Measurements from ENCODE around the gene SLC48A1. TPM values are rescaled to one million over a fixed set of nuclear protein-coding genes. Genes with fewer than 3 reads are reported as not detected.

SLC48A1 gene
- polyA plus RNA-seq, 4 donors: 5.1 to 12.1 (median 7.5) TPM

DNA sequence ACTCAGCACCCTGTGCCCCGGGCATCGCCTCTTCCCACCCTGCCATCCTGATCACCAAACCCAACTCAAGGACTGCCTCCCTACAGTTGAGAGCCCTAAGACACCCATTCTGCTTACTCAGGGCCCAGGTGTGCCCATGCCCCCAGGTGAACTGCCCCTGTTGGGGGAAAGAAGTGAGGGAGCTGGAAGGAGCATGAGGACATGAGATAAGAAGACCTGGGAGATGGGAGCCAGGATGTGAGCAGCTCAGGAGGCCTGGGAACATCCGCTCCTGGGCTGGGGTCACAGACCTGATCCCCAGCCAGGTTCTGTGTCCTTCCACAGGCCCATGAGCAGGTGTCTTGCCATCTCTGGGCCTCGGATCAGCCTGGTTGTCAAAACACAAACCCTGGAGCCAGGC lies 20.9 kb upstream of the SLC48A1 start:
- Histone ChIP-seq H3K27ac (ENCODE audit: low read depth in 1 of 3, low read length in 2 of 3) (no peak overlapping the region), H3K4me1 (ENCODE audit: control insufficient read depth in 3 of 3, insufficient read depth in 2 of 3, low read depth in 1 of 3, low read length in 2 of 3) (peaks cover 0 to 10% (median 3%) of the 10 kb centered on the region in 3 donors), H3K36me3 (ENCODE audit: control insufficient read depth in 3 of 3, insufficient read depth in 2 of 3, low read depth in 1 of 3, low read length in 3 of 3) (peaks cover 0 to 12% (median 0%) of the 10 kb centered on the region in 3 donors), H3K27me3 (ENCODE audit: control insufficient read depth in 3 of 3, insufficient read depth in 3 of 3, low read length in 3 of 3) (no peaks in the 10 kb centered on the region), H3K9me3 (ENCODE audit: control insufficient read depth in 2 of 2, insufficient read depth in 1 of 2, low read depth in 1 of 2, low read length in 1 of 2) (no peaks in the 10 kb centered on the region), H3K4me3 (ENCODE audit: low read depth in 1 of 3, low read length in 3 of 3) (no peak overlapping the region)
- DNase-seq (no peak), FAIRE-seq (no peak)
- 79 to 80% (median 79%) methylated on average over 4 of the region's 4 CpGs for WGBS, 3 donors

DNA sequence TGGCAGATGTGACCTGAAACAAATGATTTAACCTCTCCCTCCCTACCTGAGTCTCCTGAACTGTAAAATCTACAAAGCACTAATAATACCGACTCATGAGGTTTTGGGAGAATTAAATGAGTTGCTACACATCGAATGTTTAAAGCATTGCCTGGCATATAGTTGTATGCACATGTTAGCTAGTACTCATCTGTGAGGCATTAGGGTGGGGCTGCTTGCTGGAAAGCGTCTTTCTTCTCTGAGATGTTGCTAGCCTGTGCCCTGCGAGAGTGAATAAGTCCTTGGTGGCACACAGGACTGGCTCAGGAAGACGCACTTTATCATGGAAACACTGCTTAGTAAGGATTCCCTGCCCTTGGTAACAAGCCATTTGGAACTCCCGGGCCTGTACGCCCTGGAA lies 20.5 kb upstream of the SLC48A1 start:
- Histone ChIP-seq H3K9me3 (ENCODE audit: control insufficient read depth in 2 of 2, insufficient read depth in 1 of 2, low read depth in 1 of 2, low read length in 1 of 2) (no peaks in the 10 kb centered on the region), H3K27ac (ENCODE audit: low read depth in 1 of 3, low read length in 2 of 3) (no peak overlapping the region), H3K4me3 (ENCODE audit: low read depth in 1 of 3, low read length in 3 of 3) (no peak overlapping the region), H3K36me3 (ENCODE audit: control insufficient read depth in 3 of 3, insufficient read depth in 2 of 3, low read depth in 1 of 3, low read length in 3 of 3) (peaks cover 0 to 11% (median 0%) of the 10 kb centered on the region in 3 donors), H3K4me1 (ENCODE audit: control insufficient read depth in 3 of 3, insufficient read depth in 2 of 3, low read depth in 1 of 3, low read length in 2 of 3) (peaks cover 0 to 10% (median 3%) of the 10 kb centered on the region in 3 donors), H3K27me3 (ENCODE audit: control insufficient read depth in 3 of 3, insufficient read depth in 3 of 3, low read length in 3 of 3) (no peaks in the 10 kb centered on the region)
- WGBS, 3 donors: 81 to 87% (median 82%) methylated on average over 7 of the region's 7 CpGs
- no peak for DNase-seq
- FAIRE-seq: no peak

DNA sequence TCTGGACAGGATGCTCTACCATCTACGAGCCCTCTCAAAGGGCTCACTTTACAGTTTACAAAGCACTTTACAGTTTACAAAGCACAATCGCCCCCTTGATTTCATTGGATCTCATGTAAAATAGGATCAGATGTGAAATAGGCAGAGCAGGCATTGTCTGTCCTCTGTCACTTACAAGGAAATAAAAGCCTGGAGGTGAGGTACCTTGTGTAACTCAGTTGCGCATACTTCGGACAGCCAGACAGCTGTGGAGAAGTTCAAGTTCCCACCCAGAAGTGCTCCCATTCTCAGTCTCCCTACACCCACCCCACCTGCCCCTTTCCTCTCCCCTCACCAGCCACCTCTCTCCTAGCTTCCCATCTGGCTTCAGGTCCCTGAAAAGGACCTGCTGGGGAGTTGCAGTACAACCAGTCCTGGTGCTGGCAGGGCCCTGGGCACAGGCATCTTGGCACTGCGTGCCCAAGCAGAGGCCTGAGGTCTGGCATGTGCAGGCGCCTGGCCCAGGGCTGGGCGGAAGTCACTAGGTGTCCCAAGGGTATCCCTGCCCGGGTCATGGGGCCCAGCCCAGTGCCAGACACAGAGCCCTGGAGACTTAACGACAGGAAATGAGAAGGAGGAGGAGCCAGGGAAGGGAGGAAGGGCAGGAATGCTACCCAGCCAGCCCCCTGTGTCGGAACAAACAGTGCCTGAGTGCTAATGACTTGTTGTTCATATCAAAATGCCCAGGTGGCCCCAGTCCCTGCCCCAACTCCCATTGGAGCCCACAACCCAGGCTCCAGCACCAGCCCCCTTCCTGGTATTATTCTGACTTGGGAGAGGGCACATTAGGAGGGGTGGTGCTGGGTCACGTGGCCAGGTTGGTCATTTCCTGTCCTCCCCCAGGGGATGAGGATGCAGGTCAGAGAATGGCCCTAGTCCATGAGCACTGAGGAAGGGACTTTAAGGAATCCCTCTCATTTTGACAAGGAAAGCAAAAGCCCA lies 19.7 kb upstream of the SLC48A1 start:
- FAIRE-seq: no peak
- Histone ChIP-seq H3K9me3 (ENCODE audit: control insufficient read depth in 2 of 2, insufficient read depth in 1 of 2, low read depth in 1 of 2, low read length in 1 of 2) (no peaks in the 10 kb centered on the region), H3K36me3 (ENCODE audit: control insufficient read depth in 3 of 3, insufficient read depth in 2 of 3, low read depth in 1 of 3, low read length in 3 of 3) (peaks cover 0 to 8% (median 0%) of the 10 kb centered on the region in 3 donors), H3K27ac (ENCODE audit: low read depth in 1 of 3, low read length in 2 of 3) (peak overlapping the region in 1 of 3 donors; percentile 89), H3K4me1 (ENCODE audit: control insufficient read depth in 3 of 3, insufficient read depth in 2 of 3, low read depth in 1 of 3, low read length in 2 of 3) (peaks cover 0 to 10% (median 3%) of the 10 kb centered on the region in 3 donors), H3K4me3 (ENCODE audit: low read depth in 1 of 3, low read length in 3 of 3) (no peak overlapping the region), H3K27me3 (ENCODE audit: control insufficient read depth in 3 of 3, insufficient read depth in 3 of 3, low read length in 3 of 3) (no peaks in the 10 kb centered on the region)
- DNase-seq: peak in 1 of 2 donors; percentile 47
- WGBS, 3 donors: 55 to 68% (median 63%) methylated on average over 11 of the region's 11 CpGs

DNA sequence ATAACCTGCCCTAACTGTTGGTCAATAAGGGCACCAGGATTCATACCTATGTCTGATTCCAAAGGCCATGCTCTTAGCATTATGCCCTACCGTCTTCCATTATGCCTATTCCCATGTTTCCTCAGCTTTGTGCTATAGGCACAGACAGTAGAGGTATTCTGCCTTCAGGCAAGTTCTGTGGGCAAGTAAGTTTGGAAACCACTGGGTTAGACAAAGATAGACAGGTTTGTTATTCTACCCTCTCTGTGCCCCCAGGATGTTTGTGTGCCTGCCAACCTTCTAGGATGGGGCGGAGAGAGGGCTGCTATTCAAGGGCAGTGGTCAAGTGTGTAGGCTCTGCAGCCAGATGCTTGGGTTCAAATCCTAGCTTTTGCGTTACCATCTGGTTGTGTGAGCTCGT lies 18.9 kb upstream of the SLC48A1 start:
- H3K27me3 ChIP-seq (ENCODE audit: control insufficient read depth in 3 of 3, insufficient read depth in 3 of 3, low read length in 3 of 3): no peaks in the 10 kb centered on the region
- FAIRE-seq: no peak
- WGBS, 3 donors: 77 to 82% (median 78%) methylated on average over 4 of the region's 4 CpGs
- H3K4me3 ChIP-seq (ENCODE audit: low read depth in 1 of 3, low read length in 3 of 3): no peak overlapping the region
- no peak for DNase-seq
- H3K27ac ChIP-seq (ENCODE audit: low read depth in 1 of 3, low read length in 2 of 3): peak overlapping the region in 1 of 3 donors; percentile 89
- H3K36me3 ChIP-seq (ENCODE audit: control insufficient read depth in 3 of 3, insufficient read depth in 2 of 3, low read depth in 1 of 3, low read length in 3 of 3): peaks cover 0 to 6% (median 0%) of the 10 kb centered on the region in 3 donors
- H3K9me3 ChIP-seq (ENCODE audit: control insufficient read depth in 2 of 2, insufficient read depth in 1 of 2, low read depth in 1 of 2, low read length in 1 of 2): no peaks in the 10 kb centered on the region
- H3K4me1 ChIP-seq (ENCODE audit: control insufficient read depth in 3 of 3, insufficient read depth in 2 of 3, low read depth in 1 of 3, low read length in 2 of 3): peaks cover 3 to 10% (median 3%) of the 10 kb centered on the region in 3 donors

DNA sequence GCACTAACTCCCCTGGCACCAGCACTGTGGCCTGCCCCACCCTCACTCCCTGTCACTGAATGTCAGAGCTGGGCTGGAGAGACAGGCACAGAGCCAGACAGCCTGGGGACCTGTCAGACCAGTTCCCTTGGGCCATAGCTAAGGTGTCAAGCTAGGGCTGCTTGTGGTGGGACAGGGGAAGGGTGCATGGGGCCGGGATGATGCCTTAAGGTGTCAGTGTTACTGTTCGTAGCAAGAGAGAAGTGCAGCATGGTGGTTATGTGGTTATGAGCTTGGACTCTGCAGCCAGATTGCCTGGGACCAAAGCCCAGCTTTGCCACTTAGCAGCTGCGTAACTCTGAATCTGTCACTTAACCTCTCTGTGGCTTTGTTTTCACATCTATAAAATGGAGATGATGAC lies 18.2 kb upstream of the SLC48A1 start:
- H3K4me1 ChIP-seq (ENCODE audit: control insufficient read depth in 3 of 3, insufficient read depth in 2 of 3, low read depth in 1 of 3, low read length in 2 of 3): peaks cover 3 to 11% (median 10%) of the 10 kb centered on the region in 3 donors
- peak overlapping the region in 1 of 3 donors; percentile 89 for H3K27ac ChIP-seq (ENCODE audit: low read depth in 1 of 3, low read length in 2 of 3)
- FAIRE-seq: no peak
- H3K27me3 ChIP-seq (ENCODE audit: control insufficient read depth in 3 of 3, insufficient read depth in 3 of 3, low read length in 3 of 3): peaks cover 0 to 2% (median 0%) of the 10 kb centered on the region in 3 donors
- H3K36me3 ChIP-seq (ENCODE audit: control insufficient read depth in 3 of 3, insufficient read depth in 2 of 3, low read depth in 1 of 3, low read length in 3 of 3): peaks cover 0 to 5% (median 0%) of the 10 kb centered on the region in 3 donors
- 10 to 51% (median 18%) methylated on average over 3 of the region's 3 CpGs for WGBS, 3 donors
- no peaks in the 10 kb centered on the region for H3K9me3 ChIP-seq (ENCODE audit: control insufficient read depth in 2 of 2, insufficient read depth in 1 of 2, low read depth in 1 of 2, low read length in 1 of 2)
- peak in 1 of 2 donors; percentile 84 for DNase-seq
- no peak overlapping the region for H3K4me3 ChIP-seq (ENCODE audit: low read depth in 1 of 3, low read length in 3 of 3)

DNA sequence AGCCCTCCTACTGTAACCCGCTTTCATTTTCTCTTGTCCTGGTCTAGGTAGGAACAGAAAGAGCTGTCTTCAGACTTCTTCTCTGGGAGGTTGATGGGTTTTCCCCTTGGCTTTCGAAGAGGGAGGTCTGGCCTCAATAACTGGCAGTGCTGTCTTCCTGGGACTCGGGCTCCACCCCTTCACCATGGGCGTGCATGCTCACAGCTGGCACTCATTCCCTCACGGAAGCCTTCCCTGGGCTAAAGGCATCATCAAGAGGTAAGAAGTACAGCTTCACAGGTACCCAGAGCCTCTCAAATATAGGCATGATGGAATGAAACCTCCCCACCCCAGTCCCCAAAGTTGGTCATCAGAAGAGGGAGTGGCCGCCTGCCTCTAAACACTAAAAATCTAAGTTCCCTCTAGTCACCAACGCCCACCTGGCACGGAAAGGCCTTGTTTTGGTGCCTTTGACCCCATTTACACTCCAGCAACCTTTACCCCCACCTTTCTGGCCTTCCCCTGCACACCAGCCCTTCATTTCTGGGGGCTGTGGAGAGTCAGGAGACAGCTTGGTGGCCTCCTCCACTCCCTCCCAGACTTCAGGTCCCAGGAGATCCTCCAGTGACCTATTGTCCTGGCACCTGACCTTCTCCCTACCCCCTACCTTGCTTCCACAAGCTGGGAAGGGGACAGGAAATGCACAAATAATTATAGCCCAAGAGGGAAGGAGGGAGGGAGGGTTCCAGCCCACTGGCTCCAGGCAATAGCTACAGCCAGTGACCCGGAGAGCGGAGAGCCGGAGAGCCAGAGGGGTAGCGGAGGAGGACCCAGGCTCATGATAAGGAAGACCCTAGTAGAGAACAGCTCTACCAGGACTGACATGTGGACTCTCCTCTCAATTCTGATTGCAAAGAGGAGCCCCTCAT lies 17.1 kb upstream of the SLC48A1 start:
- peak overlapping the region in 2 of 3 donors; percentile 6 to 35 for H3K27ac ChIP-seq (ENCODE audit: low read depth in 1 of 3, low read length in 2 of 3)
- H3K27me3 ChIP-seq (ENCODE audit: control insufficient read depth in 3 of 3, insufficient read depth in 3 of 3, low read length in 3 of 3): peaks cover 0 to 5% (median 0%) of the 10 kb centered on the region in 3 donors
- no peak overlapping the region for H3K4me3 ChIP-seq (ENCODE audit: low read depth in 1 of 3, low read length in 3 of 3)
- peaks cover 3 to 11% (median 10%) of the 10 kb centered on the region in 3 donors for H3K4me1 ChIP-seq (ENCODE audit: control insufficient read depth in 3 of 3, insufficient read depth in 2 of 3, low read depth in 1 of 3, low read length in 2 of 3)
- peaks cover 0 to 2% (median 0%) of the 10 kb centered on the region in 3 donors for H3K36me3 ChIP-seq (ENCODE audit: control insufficient read depth in 3 of 3, insufficient read depth in 2 of 3, low read depth in 1 of 3, low read length in 3 of 3)
- DNase-seq (peak in 1 of 2 donors; percentile 64), FAIRE-seq (no peak)
- 43 to 55% (median 46%) methylated on average over 12 of the region's 12 CpGs for WGBS, 3 donors
- no peaks in the 10 kb centered on the region for H3K9me3 ChIP-seq (ENCODE audit: control insufficient read depth in 2 of 2, insufficient read depth in 1 of 2, low read depth in 1 of 2, low read length in 1 of 2)

DNA sequence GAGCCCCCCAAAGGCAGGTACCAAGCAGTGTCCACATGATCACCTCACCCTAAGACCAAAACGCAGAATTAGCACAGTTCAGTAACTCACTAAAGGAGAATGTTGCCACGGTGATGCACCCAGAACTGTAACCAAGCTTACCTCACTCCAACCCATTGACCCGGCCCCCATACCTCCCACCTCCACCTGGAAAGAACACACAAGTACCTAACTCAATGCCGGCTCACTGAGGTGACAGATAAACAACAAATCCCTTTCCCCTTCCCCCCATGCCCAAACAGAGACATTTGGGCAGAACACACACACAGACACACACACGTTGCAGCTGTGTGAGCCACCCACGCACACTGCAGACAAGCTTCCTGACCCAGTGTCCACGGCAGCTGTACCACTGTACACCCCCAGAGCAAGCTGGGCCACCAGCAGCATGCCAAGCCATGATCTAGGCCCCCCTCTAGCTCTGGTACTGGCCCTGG lies 15.6 kb upstream of the SLC48A1 start:
- no peaks in the 10 kb centered on the region for H3K9me3 ChIP-seq (ENCODE audit: control insufficient read depth in 2 of 2, insufficient read depth in 1 of 2, low read depth in 1 of 2, low read length in 1 of 2)
- DNase-seq: no peak
- peak overlapping the region in 1 of 3 donors; percentile 50 for H3K4me3 ChIP-seq (ENCODE audit: low read depth in 1 of 3, low read length in 3 of 3)
- peak overlapping the region in 1 of 3 donors; percentile 65 for H3K27ac ChIP-seq (ENCODE audit: low read depth in 1 of 3, low read length in 2 of 3)
- WGBS, 3 donors: 62 to 79% (median 63%) methylated on average over 7 of the region's 7 CpGs
- H3K27me3 ChIP-seq (ENCODE audit: control insufficient read depth in 3 of 3, insufficient read depth in 3 of 3, low read length in 3 of 3): peaks cover 0 to 5% (median 0%) of the 10 kb centered on the region in 3 donors
- peaks cover 3 to 11% (median 10%) of the 10 kb centered on the region in 3 donors for H3K4me1 ChIP-seq (ENCODE audit: control insufficient read depth in 3 of 3, insufficient read depth in 2 of 3, low read depth in 1 of 3, low read length in 2 of 3)
- peaks cover 0 to 2% (median 0%) of the 10 kb centered on the region in 3 donors for H3K36me3 ChIP-seq (ENCODE audit: control insufficient read depth in 3 of 3, insufficient read depth in 2 of 3, low read depth in 1 of 3, low read length in 3 of 3)
- no peak for FAIRE-seq
